Smooth muscle cell of the brain vasculature (primary cell): ENCODE data around the gene NAPA.
"Not testable (repeated sequence)": the region's sequence is repeated elsewhere in the genome, so short reads cannot be mapped to it uniquely, and the experiment has no call there.

ENCODE experiments used
- DNase-seq: peaks from one replicate; pipeline ENCODE4 v3.0.0-alpha.2; 2012; ENCODE audit warnings: low read depth, low spot score

NAPA gene

DNA sequence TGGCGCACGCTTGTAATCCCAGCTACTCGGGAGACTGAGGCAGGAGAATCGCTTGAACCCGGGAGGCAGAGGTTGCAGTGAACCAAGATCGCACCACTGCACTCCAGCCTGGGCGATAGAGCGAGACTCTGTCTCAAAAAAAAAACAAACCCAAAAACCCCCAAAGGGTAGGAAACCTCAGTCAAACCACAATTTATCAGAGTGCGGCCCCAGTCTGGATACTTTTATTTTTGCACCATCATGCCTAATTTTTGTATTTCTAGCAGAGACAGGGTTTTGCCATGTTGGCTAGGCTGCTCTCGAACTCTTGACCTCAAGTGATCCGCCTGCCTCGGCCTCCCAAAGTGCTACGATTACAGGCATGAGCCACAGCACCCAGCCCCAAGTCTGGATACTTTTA lies 28.6 kb downstream of the NAPA start:
- not testable (repeated sequence) for DNase-seq

DNA sequence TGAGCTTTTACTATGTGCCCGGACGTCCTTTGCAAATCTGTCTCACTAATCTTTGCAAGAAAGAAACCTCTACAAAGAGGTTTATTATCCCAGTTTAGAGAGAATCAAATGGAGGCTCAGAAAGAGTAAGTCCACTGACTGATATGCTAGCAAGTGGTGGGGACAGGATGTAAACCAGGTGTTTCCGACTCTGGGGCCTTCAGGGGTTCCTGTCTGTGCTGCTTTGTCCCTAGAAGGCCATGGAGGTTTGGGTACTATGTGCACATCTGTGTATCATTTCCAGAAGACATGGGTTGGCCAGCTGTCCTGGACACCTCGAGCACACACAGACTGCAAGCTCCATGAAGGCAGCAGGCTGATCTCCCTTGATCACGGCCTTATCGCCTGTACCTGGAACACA lies 29.7 kb downstream of the NAPA start:
- DNase-seq, result no peak

DNA sequence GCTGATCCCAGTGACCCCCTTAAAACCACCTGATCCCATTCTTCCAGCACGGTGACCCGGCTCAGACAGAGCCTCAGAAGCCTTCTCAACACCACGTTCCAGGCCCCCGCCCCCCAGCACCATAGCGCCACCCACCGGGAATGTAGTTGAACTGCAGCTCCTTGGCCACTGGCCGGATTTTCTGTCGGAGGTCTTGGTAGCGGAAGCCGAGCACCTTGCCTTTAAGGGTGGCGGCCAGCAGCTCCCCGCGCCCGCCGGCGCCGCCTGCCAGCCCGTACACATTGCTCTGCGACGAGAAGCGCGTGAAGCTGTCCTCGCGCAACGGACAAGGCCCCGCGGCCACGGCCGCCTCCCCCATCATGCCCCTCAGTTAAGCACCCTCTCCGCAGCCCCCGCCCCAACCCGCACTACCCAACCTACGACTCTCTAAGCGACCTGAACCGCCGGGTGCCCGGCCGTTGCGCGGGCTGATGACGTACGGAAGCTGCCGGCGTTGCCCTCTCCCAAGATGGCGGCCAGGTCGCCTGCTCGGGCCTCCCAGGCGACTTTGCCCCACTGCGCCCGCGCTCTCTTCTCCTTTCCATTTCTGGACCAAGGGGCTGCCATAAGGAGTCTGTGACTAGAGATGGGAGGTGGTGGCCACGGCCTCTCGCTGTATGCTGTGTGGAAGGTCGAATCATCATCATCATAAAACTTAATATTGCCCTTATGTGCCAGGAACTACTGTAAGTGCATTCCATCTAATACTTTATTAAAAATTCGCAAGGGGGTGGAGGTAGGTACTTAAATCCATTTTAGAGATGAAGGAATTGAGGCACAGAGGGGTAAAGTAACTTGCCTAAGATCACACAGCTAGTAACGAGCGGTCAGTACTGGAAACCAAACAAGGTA lies 30.8 kb downstream of the NAPA start, which contains the start of gene KPTN:
KPTN (minus strand) TSS at position 420 of the 891 bp plus-strand sequence; CDS start at position 361, 59 bp downstream.
- DNase-seq, result peak; percentile 80

DNA sequence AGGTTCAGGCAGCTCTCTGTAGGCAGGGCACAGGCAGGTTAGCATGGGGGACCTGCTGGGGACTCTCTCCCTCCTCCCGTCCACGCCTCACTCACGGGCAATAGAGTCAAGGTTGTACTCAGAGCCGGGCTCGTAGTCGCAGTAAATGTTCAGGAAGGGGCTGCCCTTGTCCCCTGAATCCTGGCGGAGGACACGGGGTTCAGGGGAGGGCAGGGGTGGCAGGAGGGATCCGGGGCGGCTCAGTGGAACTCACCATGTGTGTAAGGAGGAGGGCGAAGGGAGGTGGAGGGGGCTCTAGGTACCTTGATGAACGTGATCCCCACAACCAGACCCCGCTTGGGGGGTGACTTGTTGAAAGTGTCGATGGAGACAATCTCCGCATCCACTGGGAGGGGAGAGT lies 31.7 kb downstream of the NAPA start:
- DNase-seq, result no peak

DNA sequence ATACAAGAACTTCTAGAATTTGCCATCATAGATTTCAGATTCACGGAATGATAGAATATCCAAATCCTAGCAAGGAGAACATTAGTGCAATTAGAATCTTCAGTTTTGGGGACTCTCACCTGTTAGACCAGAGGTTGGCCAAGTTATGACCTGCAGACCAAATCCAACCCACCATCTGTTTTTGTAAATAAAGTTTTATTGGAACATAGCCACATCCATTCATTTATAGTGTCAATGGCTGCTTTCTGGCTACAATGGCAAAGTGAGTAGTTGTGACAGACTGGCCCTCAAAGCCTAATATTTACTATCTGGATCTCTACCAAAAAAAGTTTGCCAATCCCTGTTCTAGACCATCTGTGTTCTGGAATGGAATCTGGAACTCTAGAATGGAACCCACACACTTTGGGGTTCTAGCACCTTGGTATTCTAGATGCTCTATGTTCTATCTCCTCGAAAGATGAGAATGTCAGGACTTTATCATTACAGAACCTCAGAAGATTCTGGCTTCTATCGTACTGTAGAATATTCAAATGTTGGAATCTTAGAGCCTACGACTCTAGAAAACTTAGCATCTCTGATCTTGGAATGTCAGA lies 33.3 kb downstream of the NAPA start:
- no peak for DNase-seq

DNA sequence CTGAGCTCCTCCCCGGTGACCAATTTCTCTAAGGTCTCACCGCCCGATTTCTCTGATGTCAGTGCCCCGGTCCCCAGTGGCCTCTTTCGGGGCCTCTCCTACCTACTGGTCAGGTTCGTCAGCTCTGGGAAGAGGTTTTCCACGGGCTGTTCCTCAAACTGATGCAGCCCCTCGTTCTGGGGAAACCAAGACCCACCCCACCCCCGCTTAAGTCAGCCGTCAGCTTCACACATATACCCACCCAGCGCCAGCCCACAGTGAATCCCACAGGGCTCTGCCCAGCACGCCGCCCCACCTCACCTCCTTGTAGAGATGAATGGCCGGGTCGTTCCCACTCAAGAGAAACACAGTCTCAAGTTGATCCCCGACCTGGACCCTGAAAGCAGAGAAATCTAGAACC lies 34.2 kb downstream of the NAPA start:
- no peak for DNase-seq

DNA sequence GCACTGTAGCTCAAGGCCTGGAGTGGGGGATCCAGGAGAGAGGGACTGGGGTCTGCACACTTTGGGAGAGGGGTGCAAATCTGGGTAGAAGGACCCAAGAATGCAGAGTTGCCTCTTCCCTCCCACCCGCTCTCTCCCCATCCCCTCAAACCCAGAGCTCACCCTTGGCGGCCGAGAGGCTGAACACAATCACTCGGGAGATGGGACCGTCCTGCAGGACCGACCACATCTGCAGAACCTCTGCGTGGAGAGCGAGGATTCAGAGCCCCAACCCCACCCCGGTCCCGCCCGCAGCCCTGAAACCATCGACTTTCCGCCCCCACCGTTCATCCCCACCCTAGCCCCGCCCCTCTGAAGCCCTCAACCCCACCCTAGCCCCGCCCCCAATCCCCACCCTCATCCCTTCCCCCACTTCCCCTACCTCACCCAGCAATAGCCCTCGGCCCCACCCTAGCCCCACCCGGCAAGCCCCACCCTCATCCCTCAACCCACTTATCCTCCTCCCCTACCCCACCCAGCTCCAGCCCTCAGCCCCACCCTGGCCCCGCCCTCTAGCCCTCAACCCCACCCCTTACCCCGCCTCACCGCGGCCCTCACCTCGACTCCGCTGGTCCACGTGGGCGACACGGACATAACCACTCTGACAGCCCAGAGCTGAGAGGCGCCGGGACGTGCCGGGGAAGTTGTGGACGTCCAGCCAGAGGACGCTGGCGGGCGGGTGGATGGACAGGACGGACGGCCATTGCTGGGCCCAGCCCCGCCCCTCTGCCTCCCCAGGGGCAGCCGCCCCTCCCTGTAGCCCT lies 35.0 kb downstream of the NAPA start:
- no peak for DNase-seq

DNA sequence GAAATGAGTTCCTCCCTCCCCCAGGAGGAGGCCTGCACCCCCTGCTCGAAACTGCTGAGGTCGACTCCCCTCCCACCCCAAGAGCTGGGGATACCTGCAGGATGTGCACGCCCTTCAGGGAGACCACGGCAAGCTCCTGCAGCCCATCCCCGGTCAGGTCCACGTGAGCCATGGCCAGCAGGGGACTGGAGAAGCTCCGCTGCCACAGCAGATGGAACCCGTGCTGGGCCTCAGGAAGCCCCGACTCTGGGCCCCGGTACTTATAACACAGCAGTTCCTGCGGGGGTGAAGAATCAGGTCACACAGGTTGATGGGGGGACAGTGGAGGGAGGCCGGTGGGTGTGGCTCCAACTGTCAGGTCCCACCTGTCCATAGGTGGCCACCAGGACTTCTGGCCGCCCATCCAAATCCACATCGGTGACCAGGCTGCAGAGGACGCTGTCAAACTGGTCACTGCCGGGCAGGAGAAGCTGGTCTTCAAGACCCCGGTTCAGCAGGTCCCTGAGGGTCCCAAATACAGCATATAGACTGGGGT lies 38.4 kb downstream of the NAPA start:
- DNase-seq, result no peak

DNA sequence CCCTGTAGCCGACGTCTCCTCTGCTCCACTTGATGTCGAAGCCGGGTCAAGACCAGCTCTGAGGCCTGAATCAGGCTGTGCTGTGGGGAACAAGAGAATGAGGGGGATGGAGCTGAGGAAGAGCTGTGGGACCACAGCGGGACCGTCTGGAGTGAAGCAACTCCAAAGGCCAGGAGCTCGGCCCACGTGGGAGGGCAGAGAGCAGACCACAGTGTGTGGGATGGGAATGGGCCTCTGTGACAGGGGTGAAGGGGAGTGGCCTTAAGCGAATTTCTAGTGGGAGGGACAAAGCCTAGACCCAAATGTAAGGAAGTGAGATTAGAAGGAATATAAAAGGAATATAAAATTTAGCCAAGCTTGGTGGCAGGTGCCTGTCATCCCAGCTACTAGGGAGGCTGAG lies 39.4 kb downstream of the NAPA start:
- DNase-seq, result no peak

DNA sequence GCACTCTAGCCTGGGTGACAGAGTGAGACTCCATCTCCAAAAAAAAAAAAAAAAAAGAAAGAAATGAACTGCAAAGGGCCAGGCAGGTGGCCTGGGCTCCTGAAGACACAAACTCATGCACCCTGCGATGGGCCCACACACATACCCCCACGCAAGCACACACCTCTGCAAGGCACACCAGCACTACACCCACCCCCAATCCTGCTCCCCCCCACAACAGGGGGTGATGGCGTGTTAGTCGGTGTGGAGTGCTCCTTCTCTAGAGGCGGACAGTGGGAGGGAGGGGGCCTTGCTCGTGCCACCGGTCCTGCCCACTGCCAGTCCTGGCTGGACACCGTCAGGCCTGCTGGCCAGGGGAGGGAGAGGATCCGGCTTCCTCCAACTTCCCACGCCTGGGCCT lies 41.5 kb downstream of the NAPA start:
- DNase-seq, result no peak

DNA sequence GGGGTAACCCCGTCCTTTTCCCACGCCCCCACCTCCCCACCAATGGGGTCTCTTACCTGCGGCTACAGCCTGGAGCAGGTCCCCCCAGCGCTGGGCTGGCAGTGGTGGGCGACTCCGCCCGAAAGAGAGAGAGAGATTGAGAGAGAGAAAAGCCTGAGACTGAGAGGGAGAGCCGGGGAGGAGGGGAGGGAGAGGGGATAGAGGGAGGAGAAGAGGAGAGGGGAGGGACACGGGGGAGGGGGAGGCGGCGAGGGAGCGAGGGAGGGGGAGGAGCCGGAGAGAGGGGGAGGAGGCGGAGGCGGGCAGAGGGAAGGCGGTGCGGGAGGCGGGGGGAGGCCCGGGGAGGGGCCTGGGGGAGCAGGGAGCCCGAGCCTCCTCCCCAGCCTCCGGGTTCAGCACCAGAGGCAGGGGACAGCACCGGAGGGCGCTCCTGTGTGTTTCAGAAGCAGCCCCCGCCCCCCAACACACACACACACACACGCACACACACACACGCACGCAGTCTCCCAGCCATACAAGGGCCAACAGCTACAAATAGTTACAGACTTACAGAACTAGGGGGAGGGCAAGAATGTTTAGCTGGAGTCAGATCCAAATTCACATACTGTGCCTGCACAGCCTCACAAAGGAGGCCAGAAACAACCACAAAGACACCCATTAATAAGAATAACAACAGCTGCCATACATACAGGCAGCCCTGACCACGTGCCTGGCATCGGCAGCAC lies 43.0 kb downstream of the NAPA start, which contains the start of gene SLC8A2:
SLC8A2 (minus strand) TSS at position 161 of the 725 bp plus-strand sequence. CDS start 5,490 bp downstream, outside the sequence.
- peak; percentile 13 for DNase-seq

DNA sequence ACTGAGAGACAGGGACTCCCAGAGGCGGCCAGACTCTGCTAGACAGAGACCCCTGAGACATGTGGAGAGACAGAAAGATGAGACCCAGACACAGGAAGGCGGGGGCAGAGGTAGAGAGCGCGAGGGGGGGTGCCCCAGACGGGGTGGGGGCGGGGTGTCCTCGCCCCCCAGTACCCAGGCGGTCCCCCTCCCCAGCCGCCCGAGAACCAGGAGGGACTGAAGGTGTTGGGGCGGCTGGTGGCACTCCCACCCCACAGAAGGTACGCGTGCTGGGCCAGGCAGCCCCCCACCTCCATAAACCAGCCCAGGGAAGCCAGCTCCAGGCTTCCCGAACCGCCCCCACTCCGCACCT lies 43.5 kb downstream of the NAPA start:
- DNase-seq, result no peak

DNA sequence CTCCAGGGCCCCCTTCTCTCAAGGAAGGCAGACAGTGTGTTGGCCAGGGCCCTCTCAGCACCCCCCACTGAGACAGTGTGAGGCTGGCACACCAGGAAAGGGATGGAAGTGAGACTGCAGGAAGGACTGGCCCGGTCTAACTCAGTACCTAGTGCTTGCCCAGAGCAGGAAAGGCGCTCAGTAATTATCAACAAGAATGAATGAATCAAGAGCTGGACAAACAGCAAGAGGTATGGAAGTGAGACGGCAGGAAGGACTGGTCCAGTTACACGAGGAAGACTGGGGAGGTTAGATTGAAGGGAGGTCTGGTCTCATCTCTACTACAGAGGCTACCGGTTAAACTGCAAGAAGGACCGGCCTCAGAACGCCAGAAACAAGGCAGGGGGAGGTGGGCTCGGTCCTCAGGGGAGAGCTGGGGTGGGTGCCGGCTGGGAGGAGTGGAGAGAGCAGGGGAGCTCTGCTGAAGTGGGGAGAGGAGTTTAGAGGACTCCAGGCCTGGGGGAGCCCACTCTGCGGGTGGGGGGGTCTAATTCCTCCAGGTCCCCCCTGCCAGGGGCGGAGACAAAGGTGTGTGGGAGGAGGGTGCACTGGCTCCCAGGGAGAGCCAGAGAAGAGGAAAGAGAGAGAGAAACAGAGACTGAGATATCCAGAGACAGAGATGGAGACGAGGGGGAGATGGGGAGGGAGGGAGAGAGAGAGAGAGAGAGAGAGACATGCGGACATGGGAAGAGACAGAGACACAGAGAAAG lies 44.2 kb downstream of the NAPA start:
- no peak for DNase-seq

DNA sequence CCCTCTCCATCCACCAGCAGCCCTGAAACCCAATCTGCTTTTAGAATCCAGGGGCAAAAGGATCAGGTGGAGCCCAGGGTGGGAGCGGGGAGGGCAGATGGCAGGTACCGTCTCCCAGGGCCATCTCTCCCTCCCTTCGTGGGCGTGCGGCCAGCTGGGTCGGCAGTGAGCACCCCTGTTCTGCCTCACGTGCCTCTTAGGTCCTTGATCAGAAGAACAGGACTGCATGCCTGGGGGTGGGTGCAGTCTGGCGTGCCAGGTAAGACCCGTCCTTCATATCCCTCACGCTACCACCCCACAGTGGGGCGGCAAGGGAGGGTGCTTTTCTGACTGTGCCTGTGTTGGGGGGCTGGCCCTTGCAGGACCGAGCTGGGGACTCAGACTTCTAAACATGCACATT lies 45.1 kb downstream of the NAPA start:
- no peak for DNase-seq

DNA sequence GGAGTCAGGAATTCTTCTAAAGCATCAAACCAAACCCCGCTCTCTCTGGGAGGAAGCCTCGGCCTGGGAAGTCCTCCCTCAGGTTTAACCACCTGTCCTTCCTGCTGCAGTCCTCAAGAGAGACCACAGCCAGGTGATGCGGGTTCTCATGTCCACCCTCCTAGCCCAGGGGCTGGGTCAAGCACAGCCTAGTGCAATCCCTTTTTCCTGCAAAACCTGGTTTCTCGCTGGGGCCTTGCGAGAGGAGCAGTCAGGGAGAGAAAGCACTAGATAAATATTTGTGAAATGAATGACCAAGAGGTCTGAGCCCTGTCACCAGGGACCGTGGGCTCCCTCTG lies 45.5 kb downstream of the NAPA start:
- no peak for DNase-seq

DNA sequence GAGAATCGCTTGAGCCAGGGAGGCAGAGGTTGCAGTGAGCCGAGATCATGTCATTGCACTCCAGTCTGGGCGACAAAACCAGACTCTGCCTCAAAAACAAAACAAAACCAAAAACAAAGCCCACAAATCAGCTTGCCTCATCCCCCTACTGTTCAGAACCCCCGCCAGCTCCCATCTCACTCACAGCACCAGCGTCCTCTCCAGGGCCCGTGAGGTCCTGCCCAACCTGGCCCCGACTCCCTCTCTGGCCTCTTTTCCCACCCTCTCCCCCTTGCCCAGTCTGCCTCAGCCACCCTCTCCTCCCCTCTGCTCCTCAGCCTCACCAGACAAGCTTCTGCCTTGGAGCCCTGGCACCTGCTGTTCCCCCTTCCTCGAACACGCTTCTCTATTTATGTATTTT lies 46.9 kb downstream of the NAPA start:
- no peak for DNase-seq

DNA sequence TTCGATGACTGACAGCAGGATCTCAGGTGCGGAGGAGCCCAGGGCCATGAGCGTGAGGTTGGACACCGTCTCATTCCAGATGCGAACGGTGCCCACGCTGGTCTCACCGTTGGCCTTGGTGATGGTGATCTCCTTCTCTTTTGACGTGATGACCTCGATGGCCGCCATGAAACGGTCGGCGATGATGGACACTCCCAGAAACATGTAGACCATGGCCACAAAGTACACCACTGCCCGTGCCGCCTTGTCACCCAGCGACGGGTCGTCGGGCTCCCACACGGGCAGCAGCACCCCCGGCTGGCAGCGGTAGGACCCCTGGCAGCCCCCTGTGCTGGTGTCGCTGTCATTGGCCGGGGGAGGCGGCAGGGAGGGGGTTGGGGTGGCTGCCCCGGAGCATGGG lies 48.9 kb downstream of the NAPA start:
- DNase-seq, result no peak

DNA sequence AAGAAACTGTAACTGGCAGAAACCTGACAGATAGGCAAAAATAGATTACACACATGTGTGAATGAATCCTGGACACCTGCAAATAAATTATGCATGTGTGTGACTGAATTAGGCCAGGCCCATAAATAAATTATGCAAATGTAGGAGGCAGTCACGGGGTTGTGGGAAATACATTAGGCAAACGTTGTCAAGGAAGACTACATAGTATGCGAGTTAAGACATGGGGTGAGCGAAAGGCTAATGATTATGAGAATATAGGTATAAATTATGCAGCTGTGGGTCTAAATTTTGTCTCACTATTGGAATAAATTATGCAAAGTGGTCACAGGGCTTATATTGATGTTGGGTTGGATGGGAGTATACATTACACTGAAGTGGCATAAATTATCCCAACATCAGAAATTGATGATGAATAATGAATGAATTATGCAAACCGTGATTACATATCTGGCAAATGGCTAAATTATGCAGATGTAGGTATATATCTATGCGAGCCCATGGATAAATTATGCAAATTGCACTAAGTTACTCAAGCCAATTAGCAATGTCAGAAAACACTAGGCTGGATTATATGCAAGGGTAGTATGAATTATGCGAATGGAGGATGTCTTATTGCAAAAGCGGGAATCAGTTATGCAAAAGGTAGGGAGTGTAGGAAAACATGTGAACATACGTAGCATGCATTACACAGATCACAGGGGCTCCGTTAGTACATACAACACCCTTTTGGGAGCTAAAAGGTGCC lies 50.0 kb downstream of the NAPA start:
- DNase-seq, result no peak

DNA sequence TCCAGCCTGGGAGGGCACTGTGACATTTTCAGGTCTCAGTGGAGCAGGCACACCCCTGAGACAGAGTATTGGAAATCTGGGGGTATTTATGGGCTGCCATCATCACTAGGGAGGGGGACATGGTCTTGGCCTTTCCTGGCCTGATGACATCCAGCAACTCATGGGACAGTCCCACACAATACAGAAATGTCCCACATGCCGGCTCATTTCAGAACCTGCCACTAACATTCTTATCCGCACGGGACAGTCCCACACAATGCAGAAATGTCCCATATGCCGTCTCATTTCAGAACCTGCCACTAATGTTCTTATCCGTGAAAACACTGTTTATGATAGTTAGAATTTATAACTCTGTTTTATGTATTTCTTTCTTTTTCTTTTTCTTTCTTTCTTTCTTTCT lies 53.0 kb downstream of the NAPA start:
- no peak for DNase-seq

DNA sequence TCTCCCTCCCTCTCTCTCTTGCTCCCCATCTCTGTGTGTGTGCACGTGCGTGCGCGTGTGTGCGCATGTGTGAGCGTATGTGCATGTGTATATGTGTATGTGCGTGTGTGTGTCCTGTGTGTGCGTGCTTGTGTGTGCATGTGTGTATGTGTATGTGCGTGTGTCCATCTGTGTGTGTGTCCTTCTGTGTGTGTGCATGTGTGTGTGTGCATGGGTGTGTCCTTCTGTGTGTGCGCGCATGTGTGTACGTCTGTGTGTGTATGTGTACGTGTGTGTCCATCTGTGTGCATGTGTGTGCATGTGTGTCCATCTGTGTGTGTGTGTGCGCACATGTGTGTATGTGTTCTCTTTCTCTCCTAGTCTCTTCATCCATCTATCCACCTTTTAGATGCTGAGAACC lies 55.4 kb downstream of the NAPA start:
- DNase-seq, result no peak
